Sigmoid colon (tissue), 4 donors: Measurements from ENCODE around the gene ZNF24.

Experiments
- EP300 ChIP-seq, 4 donors: sonication (generic); formaldehyde crosslinking; IDR thresholded peaks; one replicate each; pipeline ENCODE4 v1.6.1; 2017; ENCODE audit warnings: antibody characterized with exemption in 4 of 4
- POLR2AphosphoS5 ChIP-seq, 4 donors: sonication (generic); formaldehyde crosslinking; IDR thresholded peaks; one replicate each; pipeline ENCODE4 v1.6.1; 2017; ENCODE audit warnings: antibody characterized with exemption in 4 of 4
- TF ChIP-seq, protein P1 (sequence below), 4 experiments: fragments of 450-650 bp in 3 of 4; fragments of 200-600 bp in 1 of 4; IDR thresholded peaks; one replicate each; pipeline ENCODE4 v1.5.1; 2016 to 2019; ENCODE audit warnings: antibody characterized with exemption in 4 of 4, mild to moderate bottlenecking in 3 of 4, moderate library complexity in 2 of 4

DNA sequence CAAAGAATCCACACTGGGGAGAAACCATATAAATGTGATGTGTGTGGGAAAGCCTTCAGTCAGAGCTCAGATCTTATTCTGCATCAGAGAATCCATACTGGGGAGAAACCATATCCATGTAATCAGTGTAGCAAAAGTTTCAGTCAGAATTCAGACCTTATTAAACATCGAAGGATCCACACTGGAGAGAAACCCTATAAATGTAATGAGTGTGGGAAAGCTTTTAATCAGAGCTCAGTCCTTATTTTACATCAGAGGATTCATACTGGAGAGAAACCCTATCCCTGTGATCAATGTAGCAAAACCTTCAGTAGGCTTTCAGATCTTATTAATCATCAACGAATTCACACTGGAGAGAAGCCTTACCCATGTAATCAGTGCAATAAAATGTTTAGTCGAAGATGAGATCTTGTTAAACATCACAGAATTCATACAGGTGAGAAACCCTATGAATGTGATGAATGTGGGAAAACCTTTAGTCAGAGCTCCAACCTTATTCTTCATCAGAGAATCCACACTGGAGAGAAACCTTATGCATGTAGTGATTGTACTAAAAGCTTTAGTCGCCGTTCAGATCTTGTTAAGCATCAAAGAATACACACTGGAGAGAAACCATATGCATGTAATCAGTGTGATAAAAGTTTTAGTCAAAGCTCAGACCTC is 37.5 kb downstream of the ZNF24 start:
- TF ChIP-seq, protein P1, sequence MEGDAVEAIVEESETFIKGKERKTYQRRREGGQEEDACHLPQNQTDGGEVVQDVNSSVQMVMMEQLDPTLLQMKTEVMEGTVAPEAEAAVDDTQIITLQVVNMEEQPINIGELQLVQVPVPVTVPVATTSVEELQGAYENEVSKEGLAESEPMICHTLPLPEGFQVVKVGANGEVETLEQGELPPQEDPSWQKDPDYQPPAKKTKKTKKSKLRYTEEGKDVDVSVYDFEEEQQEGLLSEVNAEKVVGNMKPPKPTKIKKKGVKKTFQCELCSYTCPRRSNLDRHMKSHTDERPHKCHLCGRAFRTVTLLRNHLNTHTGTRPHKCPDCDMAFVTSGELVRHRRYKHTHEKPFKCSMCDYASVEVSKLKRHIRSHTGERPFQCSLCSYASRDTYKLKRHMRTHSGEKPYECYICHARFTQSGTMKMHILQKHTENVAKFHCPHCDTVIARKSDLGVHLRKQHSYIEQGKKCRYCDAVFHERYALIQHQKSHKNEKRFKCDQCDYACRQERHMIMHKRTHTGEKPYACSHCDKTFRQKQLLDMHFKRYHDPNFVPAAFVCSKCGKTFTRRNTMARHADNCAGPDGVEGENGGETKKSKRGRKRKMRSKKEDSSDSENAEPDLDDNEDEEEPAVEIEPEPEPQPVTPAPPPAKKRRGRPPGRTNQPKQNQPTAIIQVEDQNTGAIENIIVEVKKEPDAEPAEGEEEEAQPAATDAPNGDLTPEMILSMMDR (IDR thresholded peaks at IDR 0.05): no peak
- TF ChIP-seq EP300 (IDR thresholded peaks at IDR 0.05) (no peak), POLR2AphosphoS5 (IDR thresholded peaks at IDR 0.05) (no peak)
